Measurements from ENCODE around the gene NFX1. TPM values are rescaled to one million over a fixed set of nuclear protein-coding genes. Genes with fewer than 3 reads are reported as not detected.
"Not testable (repeated sequence)": the region's sequence is repeated elsewhere in the genome, so short reads cannot be mapped to it uniquely, and the experiment has no call there.

Gene NFX1
- total RNA-seq, 2 donors from 2014 or later, result 35.2 to 38.3 TPM

DNA sequence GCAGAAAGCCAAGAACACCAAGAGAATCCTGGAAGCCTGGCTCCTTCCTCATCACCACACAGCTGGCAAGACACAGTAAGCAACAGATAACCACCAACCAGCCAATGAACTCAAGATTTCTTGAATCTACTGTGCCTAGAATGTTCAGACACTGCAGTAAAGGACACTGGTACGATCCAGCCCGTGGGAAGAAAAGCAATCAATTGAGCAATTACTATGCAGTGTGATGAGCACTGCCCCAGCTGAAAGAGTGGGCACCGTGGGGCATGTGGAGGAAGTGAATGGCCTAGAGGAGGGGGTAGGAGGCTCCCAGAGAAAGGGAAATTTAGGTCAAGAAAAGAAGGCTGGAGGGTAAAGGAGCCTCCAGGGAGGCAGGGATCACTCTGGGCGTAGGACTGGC lies 107.5 kb downstream of the NFX1 start:
- intact Hi-C loops (cut with DNase I, micrococcal nuclease); ATAC-seq: not testable (repeated sequence)

DNA sequence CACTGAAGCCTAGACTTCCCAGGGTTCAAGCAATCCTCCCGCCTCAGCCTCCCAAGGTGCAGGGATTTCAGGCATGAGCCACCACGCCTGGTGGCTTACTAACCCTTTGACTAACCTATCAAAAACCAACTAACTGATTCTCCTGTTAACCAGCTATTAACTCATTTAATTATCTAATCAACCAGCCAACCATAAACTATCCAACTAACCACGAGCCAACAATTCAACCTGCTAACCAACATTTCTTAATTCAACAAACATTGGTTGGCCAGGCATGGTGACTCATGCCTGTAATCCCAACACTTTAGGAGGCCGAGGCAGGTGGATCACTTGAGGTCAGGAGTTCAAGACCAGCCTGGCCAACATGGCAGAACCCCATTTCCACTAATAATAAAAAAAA lies 108.7 kb downstream of the NFX1 start:
- intact Hi-C loops (cut with DNase I, micrococcal nuclease); DNase-seq; ATAC-seq: not testable (repeated sequence)

More for the DNA sequence above, 107.5 kb downstream of the NFX1 start:
- not testable (repeated sequence) for DNase-seq

DNA sequence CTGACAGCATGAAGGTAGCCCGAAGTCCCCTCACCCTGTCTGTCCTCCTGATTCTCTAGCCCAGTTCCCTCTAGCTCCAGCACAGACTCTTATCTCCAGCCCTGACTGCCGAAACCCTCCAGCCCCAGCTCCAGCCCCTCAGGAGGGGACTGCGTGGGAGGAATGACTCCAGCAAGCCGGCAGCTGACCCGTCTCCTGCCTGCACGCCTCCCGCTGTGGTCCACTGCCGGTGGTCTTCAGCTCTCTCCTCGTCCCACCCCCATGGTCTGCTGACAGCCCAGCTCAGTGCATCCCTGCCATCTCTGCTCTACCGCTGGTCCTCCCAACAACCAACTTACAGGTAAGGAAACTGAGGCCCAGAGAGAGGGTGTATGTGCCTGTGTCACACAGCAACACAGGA lies 111.5 kb downstream of the NFX1 start:
- ATAC-seq; DNase-seq; intact Hi-C loops (cut with DNase I, micrococcal nuclease): not testable (repeated sequence)

DNA sequence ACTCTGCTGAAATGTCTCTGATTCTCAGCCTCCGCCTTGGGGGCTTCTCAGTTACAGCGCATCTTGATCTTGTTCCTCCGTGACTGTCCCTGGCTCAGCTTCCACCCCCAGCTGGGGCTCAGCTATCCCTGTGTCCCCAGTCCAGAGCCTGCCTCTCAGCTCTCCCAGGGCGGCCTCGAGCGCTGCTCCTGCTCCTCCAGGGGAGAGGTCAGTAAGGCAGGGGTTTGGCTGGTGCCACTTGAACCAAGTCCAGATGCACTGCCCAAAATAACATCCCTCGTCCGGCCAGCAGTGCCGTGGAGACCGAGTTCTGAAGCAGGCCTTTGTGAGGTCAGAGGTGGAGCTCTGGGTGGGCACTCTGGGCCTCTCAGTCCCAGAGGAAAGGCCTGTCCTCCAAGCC lies 112.1 kb downstream of the NFX1 start, which contains the start of gene AQP7:
Gene AQP7, minus strand, starts transcription at position 198 of the 400 bp plus-strand sequence. CDS start 1,306 bp downstream, outside the sequence.
- intact Hi-C loops (cut with DNase I, micrococcal nuclease); ATAC-seq: not testable (repeated sequence)

DNA sequence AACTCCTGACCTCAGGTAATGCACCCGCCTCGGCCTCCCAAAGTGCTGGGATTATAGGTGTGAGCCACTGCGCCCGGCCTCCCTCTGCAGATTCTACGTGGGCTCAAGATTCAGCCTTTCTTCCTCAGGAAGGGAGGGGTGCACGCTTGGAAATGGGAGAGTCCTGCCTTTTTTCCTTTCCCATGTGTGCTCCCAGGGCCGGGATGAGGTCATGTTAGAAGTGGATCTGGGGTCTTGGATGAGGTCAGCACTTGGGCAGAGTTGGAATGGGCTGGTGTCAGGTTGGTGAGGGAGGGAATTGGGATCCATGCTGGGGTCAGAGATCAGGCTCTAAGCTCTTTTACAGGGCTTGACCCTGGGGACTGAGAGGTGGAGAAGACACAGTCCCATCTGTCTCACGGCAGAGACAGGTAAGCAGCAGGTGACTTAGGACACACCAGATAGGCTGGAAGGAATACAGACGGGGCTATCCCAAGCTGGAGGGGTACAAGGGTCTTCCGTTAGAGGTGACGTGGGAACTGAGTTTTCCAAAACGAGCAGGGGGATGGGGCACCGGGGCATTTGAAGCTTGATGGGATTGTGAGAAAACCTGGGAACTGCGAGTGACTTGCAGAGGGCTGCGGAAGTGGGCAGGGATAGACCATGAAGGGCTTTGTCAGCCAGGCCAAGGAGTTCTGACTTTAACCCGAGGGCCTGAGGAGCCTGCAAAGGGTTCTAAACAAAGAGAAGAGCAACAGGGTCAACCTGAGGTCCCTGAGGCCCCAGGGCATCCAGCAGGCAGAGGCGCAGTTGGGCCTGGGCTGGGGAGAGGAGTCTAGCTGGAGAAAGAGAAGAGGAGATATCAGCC lies 113.8 kb downstream of the NFX1 start:
- DNase-seq (no peak), ATAC-seq (no peak)
- intact Hi-C loops (cut with DNase I, micrococcal nuclease), result no loop called here

More for the DNA sequence above, 112.1 kb downstream of the NFX1 start, which contains the start of gene AQP7:
- DNase-seq, result not testable (repeated sequence)

DNA sequence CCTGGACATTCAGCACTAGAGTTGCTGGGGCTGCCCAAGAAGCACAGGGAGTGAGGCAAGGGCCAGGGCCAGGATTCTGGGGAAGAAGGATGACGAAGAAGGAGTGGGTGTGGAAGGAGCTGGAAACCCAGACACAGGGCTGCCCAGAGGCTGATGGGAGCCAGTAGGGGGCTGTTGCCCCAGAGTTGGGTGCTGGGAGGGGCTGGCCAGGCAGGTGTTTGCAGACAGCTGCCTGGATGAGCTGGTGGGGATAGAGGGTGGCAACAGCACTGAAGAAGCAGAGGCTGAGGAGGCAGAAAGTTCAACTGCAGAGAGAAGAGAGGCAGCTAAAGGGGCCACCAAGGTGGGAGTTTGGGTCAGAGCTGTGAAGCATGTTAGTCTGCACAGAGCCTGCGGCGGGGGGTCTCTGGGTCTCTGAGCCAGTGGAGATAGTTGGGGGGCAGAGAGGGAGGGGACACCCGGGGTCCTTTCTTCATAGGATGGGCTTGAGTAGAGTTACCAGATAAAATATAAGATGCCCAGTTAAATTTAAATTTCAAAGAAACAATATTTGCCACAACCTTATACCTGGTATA lies 114.6 kb downstream of the NFX1 start:
- no peak for DNase-seq
- no peak for ATAC-seq
- intact Hi-C loops (cut with DNase I, micrococcal nuclease), result no loop called here

DNA sequence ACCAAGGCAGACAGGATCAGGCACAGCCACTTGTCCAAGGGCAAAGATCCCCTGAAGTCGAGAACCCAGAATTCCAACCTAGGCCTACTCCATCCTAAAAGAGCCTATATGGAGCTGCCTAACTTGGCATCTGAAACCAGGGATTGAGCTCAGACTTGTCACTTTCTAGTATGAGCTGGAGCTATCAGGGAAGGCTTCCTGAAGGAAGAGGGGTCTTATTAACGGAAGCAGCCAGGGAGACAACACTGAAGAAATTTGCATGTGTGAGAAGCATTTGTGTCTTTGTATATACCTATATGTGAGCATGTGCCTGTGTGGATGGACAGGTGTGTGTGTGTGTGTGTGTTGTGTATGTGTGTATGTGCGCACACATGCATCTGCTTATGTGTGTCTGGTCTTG lies 116.7 kb downstream of the NFX1 start:
- no peak for ATAC-seq
- intact Hi-C loops (cut with DNase I, micrococcal nuclease), result no loop called here

DNA sequence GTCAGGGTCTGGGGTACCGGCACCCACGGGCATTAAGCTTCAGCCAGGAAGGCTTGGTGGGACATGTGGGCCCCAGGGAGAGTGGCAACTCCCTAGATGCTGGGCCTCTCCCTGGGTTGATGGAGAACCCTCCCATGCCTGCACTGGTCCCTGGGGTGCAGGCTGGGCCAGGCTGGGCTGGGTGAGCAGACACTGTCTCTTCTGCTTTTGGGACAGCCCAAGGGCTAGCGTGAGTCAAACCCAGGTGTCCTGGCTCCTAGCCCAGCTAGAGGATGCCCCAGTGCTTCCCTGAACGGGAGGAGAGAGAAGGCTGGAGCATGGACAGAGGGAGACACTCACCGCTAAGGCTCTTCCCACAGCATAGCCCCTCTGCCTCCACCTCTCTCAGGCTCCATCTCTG lies 117.8 kb downstream of the NFX1 start:
- intact Hi-C loops (cut with DNase I, micrococcal nuclease), result no loop called here
- DNase-seq, result no peak
- no peak for ATAC-seq

More for the DNA sequence above, 116.7 kb downstream of the NFX1 start:
- no peak for DNase-seq

DNA sequence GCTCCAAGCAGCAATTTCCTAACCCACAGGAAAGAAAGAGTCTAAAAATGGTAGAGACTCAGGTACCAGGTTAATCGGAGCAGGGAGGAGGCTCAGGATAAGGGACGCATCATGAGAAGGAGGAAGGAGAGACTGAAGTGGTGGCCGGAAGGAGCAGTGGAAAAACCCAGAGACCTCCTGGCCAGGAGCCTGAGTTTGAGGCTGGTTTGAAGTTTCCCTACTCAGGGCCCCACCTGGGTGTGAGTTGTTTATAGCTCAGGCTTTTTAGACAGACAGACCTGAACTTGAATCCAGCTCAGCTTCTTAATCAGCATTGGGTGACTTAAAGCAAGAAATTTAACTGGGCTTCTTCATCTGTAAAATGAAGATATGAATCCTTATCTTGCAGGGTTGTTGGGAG lies 124.0 kb downstream of the NFX1 start:
- intact Hi-C loops (cut with DNase I, micrococcal nuclease), result loop anchor here in 1 of 2 donors (10.0 kb wide), 1 partner anchor 51 kb away; no protein-coding TSS in a partner anchor
- ATAC-seq (no peak), DNase-seq (no peak)

DNA sequence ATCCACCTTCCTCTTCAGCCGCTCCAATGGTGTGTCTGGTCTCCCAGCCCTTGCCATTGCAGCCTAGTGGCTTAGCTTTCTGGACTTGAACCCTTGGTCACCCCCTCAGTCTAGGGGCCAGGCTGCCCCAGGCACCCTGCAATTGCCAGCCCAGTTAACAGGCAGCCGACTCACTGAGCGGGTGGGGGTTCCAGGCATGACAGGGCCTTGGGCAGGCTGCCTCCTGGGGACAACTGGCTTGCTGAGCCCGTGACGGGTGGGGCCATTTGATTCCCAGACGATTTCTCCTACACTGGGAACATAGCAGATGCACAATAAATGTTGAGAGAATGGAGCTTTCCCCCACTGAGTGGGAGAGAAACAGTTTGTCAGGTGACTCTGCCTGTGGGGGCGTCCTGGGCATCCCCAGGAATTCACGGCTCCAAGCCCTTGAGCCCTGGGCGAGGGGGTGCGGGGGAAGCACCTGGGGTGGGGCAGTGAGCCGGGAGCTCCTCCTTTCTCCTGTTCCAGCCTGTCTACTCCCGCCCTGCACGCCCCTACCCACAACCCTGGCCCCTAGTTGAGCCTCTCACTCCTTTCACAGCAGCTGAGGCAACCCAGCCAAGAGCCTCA lies 124.7 kb downstream of the NFX1 start:
- peak in 1 of 2 donors; percentile 32 for DNase-seq
- no peak for ATAC-seq
- intact Hi-C loops (cut with DNase I, micrococcal nuclease), result loop anchor here in 1 of 2 donors (5.0 to 10.0 kb wide), 2 partner anchors 48 to 50 kb away; no protein-coding TSS in a partner anchor

DNA sequence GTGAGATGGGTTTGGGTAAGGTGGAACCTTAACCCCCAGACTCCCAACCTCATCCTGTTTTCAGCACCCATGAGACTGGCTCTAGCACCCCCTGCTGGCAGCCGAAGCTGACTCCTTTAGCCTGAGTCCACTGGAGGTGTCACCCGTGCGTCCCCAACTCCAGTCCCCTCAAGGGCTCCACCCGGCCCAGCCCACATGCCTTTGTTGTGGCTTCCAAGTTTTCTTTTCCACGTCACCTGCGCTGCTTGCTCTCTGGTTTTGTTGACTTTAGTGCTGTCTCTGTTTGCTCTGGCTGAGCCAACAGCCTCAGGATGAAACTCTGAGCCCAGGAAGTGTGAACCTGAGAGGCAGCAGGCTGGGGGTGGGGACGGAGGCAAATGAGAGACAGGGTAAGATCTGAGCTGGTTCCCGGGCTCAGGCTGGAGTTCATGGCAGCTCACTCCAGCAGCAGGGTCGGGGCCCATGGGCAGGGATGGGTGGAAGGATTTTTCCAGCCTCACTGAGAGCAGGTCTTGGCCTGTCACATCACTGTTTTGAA lies 125.3 kb downstream of the NFX1 start:
- ATAC-seq (peak; percentile 92), DNase-seq (peak; percentile 92 to 94)
- intact Hi-C loops (cut with DNase I, micrococcal nuclease), result loop anchor here in 1 of 2 donors (5.0 to 10.0 kb wide), 2 partner anchors 48 to 49 kb away; no protein-coding TSS in a partner anchor

DNA sequence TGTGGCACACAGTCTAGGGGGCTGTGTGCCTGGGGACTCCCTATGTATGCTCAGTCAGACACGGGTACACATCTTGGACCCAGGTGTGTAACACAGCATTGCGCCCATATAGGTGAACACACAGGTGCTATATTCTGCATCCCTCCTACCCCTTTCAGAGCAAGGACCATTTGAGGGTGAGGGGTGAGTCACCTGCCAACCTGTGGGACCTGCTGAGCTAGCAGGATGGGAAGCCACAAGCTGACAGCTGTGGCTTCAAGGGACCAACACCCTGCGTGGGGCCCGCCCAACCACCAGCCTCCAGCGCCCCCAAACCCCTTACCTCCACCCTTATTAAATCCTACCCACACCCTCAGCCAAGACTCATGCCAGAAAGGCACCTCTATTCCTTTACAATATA lies 126.7 kb downstream of the NFX1 start:
- intact Hi-C loops (cut with DNase I, micrococcal nuclease), result loop anchor here in 1 of 2 donors (5.0 to 10.0 kb wide), 2 partner anchors 48 to 50 kb away; no protein-coding TSS in a partner anchor
- ATAC-seq, result no peak
- DNase-seq, result no peak

DNA sequence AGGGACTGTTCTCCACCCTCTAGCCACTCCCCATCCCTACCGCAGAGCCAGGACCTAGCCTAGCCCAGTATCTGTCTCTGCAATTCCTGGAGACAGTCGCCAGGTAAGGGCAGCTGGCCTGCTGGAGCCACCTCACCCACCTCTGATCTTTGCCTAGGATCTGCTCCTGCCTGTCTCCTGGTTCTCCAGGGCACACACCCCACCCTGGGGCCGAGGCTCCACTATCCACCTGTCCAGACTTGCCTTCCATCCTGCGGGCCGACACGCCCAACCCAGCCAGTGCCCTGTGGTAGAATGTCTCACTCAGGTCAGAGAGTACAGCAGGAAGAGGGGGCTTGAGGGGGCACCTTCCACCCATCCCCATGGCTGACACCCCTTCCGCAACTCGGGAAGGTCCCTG lies 127.8 kb downstream of the NFX1 start:
- intact Hi-C loops (cut with DNase I, micrococcal nuclease), result loop anchor here in 1 of 2 donors (5.0 to 10.0 kb wide), 2 partner anchors 47 to 51 kb away; no protein-coding TSS in a partner anchor
- ATAC-seq, result peak; percentile 44
- peak; percentile 46 to 48 for DNase-seq

DNA sequence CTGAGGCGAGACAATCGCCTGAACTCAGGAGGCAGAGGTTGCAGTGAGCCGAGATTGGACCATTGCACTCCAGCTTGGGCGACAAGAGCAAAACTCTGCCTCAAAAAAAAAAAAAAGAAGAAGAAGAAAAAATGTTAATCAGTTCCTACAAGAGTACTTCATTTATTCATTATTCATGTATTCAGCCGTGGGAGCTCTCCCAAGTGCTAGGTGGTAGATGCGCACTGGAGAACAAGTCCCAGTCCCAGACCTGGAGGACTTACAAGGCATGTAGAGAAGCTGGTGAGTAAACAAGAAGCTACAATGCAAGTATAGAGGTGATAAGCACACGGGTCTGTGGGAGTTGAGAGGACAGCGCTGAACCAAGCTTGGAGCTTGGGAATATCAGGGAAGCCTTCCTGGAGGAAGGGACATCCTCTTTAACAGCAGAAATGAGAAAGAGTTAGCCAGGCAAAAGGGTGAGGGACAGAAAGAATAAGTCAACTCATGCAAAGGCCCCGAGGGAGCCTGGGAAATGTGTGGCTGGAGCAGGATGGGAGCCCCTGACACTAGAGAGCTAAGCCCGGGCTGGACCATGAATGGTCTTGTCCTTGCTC lies 129.5 kb downstream of the NFX1 start:
- no peak for DNase-seq
- no peak for ATAC-seq
- intact Hi-C loops (cut with DNase I, micrococcal nuclease), result loop anchor here in 1 of 2 donors (5.0 to 10.0 kb wide), 2 partner anchors 45 to 53 kb away; no protein-coding TSS in a partner anchor

Other genes starting within 250 kb of the NFX1 start
- gene SMU1, start 213.8 kb upstream of the NFX1 start, total RNA-seq, result 10 to 100 TPM; 15.3 to 16.6 TPM
- gene B4GALT1, start 123.2 kb upstream of the NFX1 start, total RNA-seq, result 100 to 1,000 TPM; 106 to 115 TPM
- 100 to 1,000 TPM in 1 of 2 donors, 10 to 100 TPM in 1; 13.9 to 146 TPM for gene SPINK4, start 50.3 kb upstream of the NFX1 start, total RNA-seq
- gene BAG1, start 25.8 kb upstream of the NFX1 start, total RNA-seq, result 100 to 1,000 TPM; 159 to 163 TPM
- 100 to 1,000 TPM in 1 of 2 donors, 10 to 100 TPM in 1; 81.0 to 106 TPM for gene CHMP5, start 25.5 kb upstream of the NFX1 start, total RNA-seq
- gene AQP7, start 112.1 kb downstream of the NFX1 start, total RNA-seq, result 10 to 100 TPM in 1 of 2 donors, 1 to 10 TPM in 1; 8.3 to 21.0 TPM
- gene AQP3, start 157.1 kb downstream of the NFX1 start, total RNA-seq, result 1 to 10 TPM; 6.8 to 8.4 TPM
- 10 to 100 TPM; 14.4 to 20.3 TPM for gene NOL6, start 183.4 kb downstream of the NFX1 start, total RNA-seq
- under 1 TPM in 1 of 2 donors, not detected in 1; 0.64 TPM for gene ANKRD18B, start 233.7 kb downstream of the NFX1 start, total RNA-seq

Data from left colon (tissue), 2 donors.